IPS-18c (cell line): ENCODE measurements around the gene SOCS7.

ENCODE experiments used
- H3K4me3 ChIP-seq: 2 replicates; pipeline ENCODE4 v1.7.0; 2013; ENCODE audit warnings: low read depth, mild to moderate bottlenecking, low read length, moderate library complexity; ENCODE audit not compliant: insufficient read depth
- H3K9me3 ChIP-seq: one replicate; pipeline ENCODE4 v1.6.1; 2013; ENCODE audit warnings: mild to moderate bottlenecking, low read length, moderate library complexity; ENCODE audit not compliant: control insufficient read depth, insufficient read depth

SOCS7 gene

GRCh38 chr17:38353668-38354067 lies 2.0 kb downstream of the SOCS7 start:
- Histone ChIP-seq H3K9me3 (no peaks in the 10 kb centered on the region), H3K4me3 (no peak overlapping the region)

- Histone ChIP-seq H3K9me3 (no peaks in the 10 kb centered on the region), H3K4me3 (no peak overlapping the region)
Measured at GRCh38 chr17:38354466-38354865, 2.8 kb downstream of the SOCS7 start.

- Histone ChIP-seq H3K4me3 (no peak overlapping the region), H3K9me3 (no peaks in the 10 kb centered on the region)
Measured at GRCh38 chr17:38355251-38355650, 3.6 kb downstream of the SOCS7 start.

- no peaks in the 10 kb centered on the region for H3K9me3 ChIP-seq
Measured at GRCh38 chr17:38357486-38358123, 6.0 kb downstream of the SOCS7 start.

GRCh38 chr17:38358586-38359513 lies 7.2 kb downstream of the SOCS7 start:
- Histone ChIP-seq H3K9me3 (no peaks in the 10 kb centered on the region), H3K4me3 (no peak overlapping the region)

More at GRCh38 chr17:38357486-38358123, 6.0 kb downstream of the SOCS7 start:
- H3K4me3 ChIP-seq: no peak overlapping the region

GRCh38 chr17:38361694-38362465 lies 10.2 kb downstream of the SOCS7 start:
- Histone ChIP-seq H3K4me3 (no peak overlapping the region), H3K9me3 (no peaks in the 10 kb centered on the region)

- Histone ChIP-seq H3K9me3 (no peaks in the 10 kb centered on the region), H3K4me3 (no peak overlapping the region)
Measured at GRCh38 chr17:38363016-38363415, 11.4 kb downstream of the SOCS7 start.

- no peaks in the 10 kb centered on the region for H3K9me3 ChIP-seq
- H3K4me3 ChIP-seq: no peak overlapping the region
Measured at GRCh38 chr17:38364741-38365140, 13.1 kb downstream of the SOCS7 start.

GRCh38 chr17:38369124-38369886 lies 17.7 kb downstream of the SOCS7 start:
- no peaks in the 10 kb centered on the region for H3K9me3 ChIP-seq
- no peak overlapping the region for H3K4me3 ChIP-seq

GRCh38 chr17:38379448-38379847 lies 27.8 kb downstream of the SOCS7 start:
- Histone ChIP-seq H3K9me3 (no peaks in the 10 kb centered on the region), H3K4me3 (no peak overlapping the region)

GRCh38 chr17:38395090-38395489 lies 43.4 kb downstream of the SOCS7 start:
- Histone ChIP-seq H3K4me3 (no peak overlapping the region), H3K9me3 (no peaks in the 10 kb centered on the region)

- Histone ChIP-seq H3K9me3 (no peaks in the 10 kb centered on the region), H3K4me3 (no peak overlapping the region)
Measured at GRCh38 chr17:38397227-38397626, 45.6 kb downstream of the SOCS7 start.

- Histone ChIP-seq H3K4me3 (no peak overlapping the region), H3K9me3 (no peaks in the 10 kb centered on the region)
Measured at GRCh38 chr17:38400286-38400685, 48.6 kb downstream of the SOCS7 start.

- H3K4me3 ChIP-seq: no peak overlapping the region
- H3K9me3 ChIP-seq: no peaks in the 10 kb centered on the region
Measured at GRCh38 chr17:38401459-38401858, 49.8 kb downstream of the SOCS7 start.

- H3K4me3 ChIP-seq: no peak overlapping the region
- H3K9me3 ChIP-seq: no peaks in the 10 kb centered on the region
Measured at GRCh38 chr17:38402897-38403296, 51.3 kb downstream of the SOCS7 start.

- Histone ChIP-seq H3K4me3 (no peak overlapping the region; the same call in 1 of the 2 replicates), H3K9me3 (no peaks in the 10 kb centered on the region)
Measured at GRCh38 chr17:38403491-38403890, 51.8 kb downstream of the SOCS7 start.
